Activated CD4-positive, alpha-beta T cell treated with anti-CD3 and anti-CD28 coated beads, Interleukin-2, amount 10 ng/mL, durations not matched to agents 24 days and 14 days (primary cell): Measurements from ENCODE around the gene AGPAT3. TPM values are rescaled to one million over a fixed set of nuclear protein-coding genes. Genes with fewer than 3 reads are reported as not detected.

Source experiments
- DNase-seq: peaks from one replicate; pipeline ENCODE4 v3.0.0; 2022
- H3K27ac Mint-ChIP-seq: one replicate; pipeline ENCODE4 v1.8.0; 2022; ENCODE audit warnings: mild to moderate bottlenecking, mixed read lengths
- H3K27me3 Mint-ChIP-seq: one replicate; pipeline ENCODE4 v1.8.0; 2022; ENCODE audit warnings: mixed read lengths
- H3K36me3 Mint-ChIP-seq: one replicate; pipeline ENCODE4 v1.8.0; 2022; ENCODE audit warnings: low read depth, mild to moderate bottlenecking, mixed read lengths
- H3K4me1 Mint-ChIP-seq: one replicate; pipeline ENCODE4 v1.8.0; 2021; ENCODE audit warnings: mixed read lengths
- H3K4me3 Mint-ChIP-seq: one replicate; pipeline ENCODE4 v1.8.0; 2022; ENCODE audit warnings: mild to moderate bottlenecking, moderate library complexity, mixed read lengths
- H3K9me3 Mint-ChIP-seq: one replicate; pipeline ENCODE4 v1.8.0; 2021; ENCODE audit warnings: mixed read lengths
- intact Hi-C: fragments of 100-400 bp; cut with micrococcal nuclease; formaldehyde crosslinking; loops from one replicate; pipeline ENCODE4 v1.15.1; 2023
- total RNA-seq: library from RNA; stranded (reverse); gene quantifications from 2 replicates; pipeline ENCODE4 v1.2.3, GENCODE V29; 2022

The AGPAT3 gene
- total RNA-seq, 1 donor from 2014 or later = 127 TPM

DNA sequence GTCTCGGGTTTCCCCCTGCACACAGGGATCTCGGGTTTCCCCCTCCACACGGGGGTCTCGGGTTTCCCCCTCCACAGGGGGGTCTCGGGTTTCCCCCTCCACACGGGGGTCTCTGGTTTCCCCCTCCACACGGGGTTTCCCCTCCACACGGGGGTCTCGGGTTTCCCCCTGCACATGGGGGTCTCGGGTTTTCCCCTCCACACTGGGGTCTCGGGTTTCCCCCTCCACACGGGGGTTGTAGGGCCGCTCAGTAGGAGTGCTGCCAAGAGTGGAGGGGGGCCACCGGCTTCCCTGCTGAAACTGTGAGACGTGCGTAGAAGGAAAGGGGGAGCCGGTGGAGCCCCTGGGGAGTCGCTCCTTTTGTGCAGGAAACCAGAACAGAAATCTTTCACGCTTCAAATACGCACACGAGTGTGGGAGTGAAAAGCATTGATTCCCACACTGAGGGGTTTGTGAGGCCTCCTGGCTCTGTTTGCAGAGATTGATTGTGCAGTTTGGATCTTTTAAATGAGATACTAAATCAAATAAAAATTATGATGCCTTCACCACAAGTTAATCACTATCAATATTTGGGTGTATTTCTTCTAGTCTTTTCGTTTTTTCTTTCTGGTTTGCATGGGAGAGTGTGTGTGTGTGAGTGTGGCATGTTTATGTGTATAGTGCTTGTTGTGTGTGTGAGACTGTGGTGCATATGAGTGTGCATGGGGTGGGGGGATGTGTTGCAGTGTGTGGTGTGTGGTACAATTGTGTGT, 92.8 kb downstream of the AGPAT3 start:
- Mint-ChIP-seq H3K4me1 (peaks cover 7% of the 10 kb centered on the region), H3K27ac (no peak overlapping the region), H3K27me3 (no peaks in the 10 kb centered on the region), H3K4me3 (no peak overlapping the region), H3K36me3 (peaks cover 32% of the 10 kb centered on the region), H3K9me3 (no peaks in the 10 kb centered on the region)
- intact Hi-C loops = no loop called here
- DNase-seq = no peak

DNA sequence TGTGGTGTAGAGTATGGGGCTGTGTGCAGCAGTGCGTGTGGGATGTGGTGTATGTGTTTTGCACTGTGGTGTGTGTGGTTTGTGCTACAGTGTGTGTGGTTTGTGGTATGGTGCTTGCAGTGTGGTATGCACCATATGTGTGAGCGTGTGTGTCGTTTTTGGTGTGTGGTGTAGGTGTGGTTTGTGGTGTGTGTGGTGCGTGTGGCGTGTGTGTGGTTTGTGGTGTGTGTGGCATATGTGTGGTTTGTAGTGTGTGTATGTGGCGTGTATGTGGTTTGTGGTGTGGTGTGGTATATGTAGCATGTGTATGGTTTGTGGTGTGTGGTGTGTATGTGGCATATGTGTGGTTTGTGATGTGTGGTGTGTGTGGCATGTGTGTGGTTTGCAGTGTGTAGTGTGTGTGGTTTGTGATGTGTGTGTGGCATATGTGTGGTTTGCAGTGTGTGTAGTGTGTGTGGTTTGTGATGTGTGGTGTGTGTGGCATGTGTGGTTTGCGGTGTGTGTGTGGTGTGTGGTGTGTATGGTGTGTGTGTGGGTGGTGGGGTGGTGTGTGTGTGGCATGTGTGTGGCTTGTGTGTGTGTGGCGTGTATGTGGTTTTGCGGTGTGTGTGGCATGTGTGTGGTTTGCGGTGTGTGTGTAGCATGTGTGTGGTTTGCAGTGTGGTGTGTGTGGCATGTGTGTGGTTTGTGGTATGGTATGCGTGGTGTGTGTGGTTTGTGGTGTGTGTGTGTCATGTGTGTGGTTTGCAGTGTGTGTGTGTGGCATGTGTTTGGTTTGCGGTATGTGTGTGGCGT, 93.5 kb downstream of the AGPAT3 start:
- Mint-ChIP-seq H3K27ac (no peak overlapping the region), H3K9me3 (no peaks in the 10 kb centered on the region), H3K4me1 (peaks cover 7% of the 10 kb centered on the region), H3K4me3 (no peak overlapping the region), H3K27me3 (no peaks in the 10 kb centered on the region), H3K36me3 (peaks cover 37% of the 10 kb centered on the region)
- peak; percentile 71 for DNase-seq
- intact Hi-C loops = no loop called here

DNA sequence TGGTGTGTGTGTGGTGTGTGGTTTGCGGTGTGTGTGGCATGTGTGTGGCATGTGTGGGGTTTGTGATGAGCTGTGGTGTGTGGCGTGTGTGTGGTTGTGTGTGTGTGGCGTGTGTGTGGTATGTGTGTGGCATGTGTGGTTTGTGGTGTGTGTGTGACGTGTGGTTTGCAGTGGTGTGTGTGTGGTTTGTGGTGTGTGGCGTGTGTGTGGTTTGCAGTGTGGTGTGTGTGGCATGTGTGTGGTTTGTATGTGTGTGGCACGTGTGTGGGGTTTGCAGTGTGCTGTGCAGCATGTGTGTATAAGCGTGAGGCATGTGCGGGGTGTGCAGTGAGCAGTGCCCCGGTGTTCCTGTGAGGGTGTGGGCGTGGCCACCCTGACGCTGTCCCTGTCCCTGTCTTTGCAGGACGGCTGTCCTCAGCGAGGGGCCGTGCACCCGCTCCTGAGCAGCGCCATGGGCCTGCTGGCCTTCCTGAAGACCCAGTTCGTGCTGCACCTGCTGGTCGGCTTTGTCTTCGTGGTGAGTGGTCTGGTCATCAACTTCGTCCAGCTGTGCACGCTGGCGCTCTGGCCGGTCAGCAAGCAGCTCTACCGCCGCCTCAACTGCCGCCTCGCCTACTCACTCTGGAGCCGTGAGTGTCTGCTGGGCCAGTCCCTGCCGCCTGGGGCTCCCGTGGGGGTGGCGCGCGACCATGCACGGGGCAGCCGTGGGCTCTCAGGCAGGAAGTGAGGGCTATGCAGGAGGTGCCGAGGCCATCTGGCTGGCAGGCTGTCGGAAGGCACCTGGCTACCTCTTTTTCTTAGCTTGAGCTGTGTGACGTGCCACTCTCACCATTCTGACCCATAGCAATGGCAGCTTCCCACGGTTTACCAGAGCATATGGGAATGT, 94.5 kb downstream of the AGPAT3 start:
- H3K4me3 Mint-ChIP-seq = no peak overlapping the region
- H3K9me3 Mint-ChIP-seq = no peaks in the 10 kb centered on the region
- H3K27me3 Mint-ChIP-seq = no peaks in the 10 kb centered on the region
- DNase-seq = peak; percentile 66
- intact Hi-C loops = no loop called here
- H3K27ac Mint-ChIP-seq = no peak overlapping the region
- peaks cover 8% of the 10 kb centered on the region for H3K4me1 Mint-ChIP-seq
- H3K36me3 Mint-ChIP-seq = peaks cover 37% of the 10 kb centered on the region

DNA sequence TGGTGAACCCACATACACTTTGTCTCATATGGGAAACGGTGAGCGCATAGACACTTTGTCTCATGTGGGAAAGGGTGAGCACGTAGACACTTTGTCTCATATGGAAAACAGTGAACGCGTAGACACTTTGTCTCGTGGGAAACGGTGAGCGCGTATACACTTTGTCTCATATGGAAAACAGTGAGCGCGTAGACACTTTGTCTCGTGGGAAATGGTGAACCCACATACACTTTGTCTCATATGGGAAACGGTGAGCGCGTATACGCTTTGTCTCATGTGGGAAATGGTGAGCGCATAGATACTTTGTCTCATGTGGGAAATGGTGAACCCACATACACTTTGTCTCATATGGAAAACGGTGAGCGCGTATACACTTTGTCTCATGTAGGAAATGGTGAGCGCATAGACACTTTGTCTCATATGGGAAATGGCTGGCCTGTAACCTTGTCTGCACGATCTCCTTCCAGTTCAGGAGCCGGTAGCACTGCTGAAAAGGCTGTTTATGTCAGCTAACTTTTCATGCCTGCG, 96.4 kb downstream of the AGPAT3 start:
- H3K27me3 Mint-ChIP-seq = no peaks in the 10 kb centered on the region
- no peak for DNase-seq
- no peaks in the 10 kb centered on the region for H3K9me3 Mint-ChIP-seq
- H3K4me3 Mint-ChIP-seq = no peak overlapping the region
- intact Hi-C loops = no loop called here
- H3K27ac Mint-ChIP-seq = peak overlapping the region; percentile 26
- H3K4me1 Mint-ChIP-seq = peaks cover 8% of the 10 kb centered on the region
- H3K36me3 Mint-ChIP-seq = peaks cover 39% of the 10 kb centered on the region

- H3K4me3 Mint-ChIP-seq = no peak overlapping the region
- intact Hi-C loops = no loop called here
- DNase-seq = no peak
- H3K4me1 Mint-ChIP-seq = peaks cover 3% of the 10 kb centered on the region
- H3K36me3 Mint-ChIP-seq = peaks cover 37% of the 10 kb centered on the region
- H3K27ac Mint-ChIP-seq = no peak overlapping the region
- H3K27me3 Mint-ChIP-seq = no peaks in the 10 kb centered on the region
- H3K9me3 Mint-ChIP-seq = no peaks in the 10 kb centered on the region
Observed at GRCh38 chr21:43965911-43966585, 101.0 kb downstream of the AGPAT3 start.

DNA sequence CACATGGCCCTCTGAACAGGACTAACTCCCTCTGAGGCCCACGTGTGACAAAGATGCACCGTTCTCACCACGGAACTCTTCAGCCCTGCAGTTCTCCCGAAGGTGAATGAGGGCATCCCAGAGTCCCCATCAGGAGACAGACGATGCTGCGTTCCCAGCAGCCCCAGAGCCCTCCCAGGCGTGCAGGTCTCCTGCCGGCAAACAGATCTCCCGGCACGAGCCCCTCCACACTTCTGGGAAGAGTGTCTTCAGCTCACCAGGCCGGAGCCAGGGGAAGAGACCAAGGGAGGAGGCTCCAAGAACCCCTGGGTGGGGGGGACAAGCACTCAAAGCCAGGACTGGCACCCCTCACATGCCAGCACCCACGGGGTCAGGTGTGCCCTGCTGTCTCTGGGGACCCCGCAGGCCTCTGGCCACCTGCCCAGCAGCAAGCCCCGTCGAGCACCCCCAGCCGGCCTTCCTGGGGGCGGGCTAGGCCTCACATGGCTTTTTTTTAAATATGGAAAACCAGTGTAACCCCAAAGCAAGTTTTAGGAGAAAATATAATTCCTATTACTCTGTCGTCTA, 102.0 kb downstream of the AGPAT3 start:
- H3K4me3 Mint-ChIP-seq = no peak overlapping the region
- H3K27me3 Mint-ChIP-seq = no peaks in the 10 kb centered on the region
- H3K9me3 Mint-ChIP-seq = no peaks in the 10 kb centered on the region
- H3K4me1 Mint-ChIP-seq = peaks cover 1% of the 10 kb centered on the region
- intact Hi-C loops = no loop called here
- no peak for DNase-seq
- H3K27ac Mint-ChIP-seq = no peak overlapping the region
- peaks cover 36% of the 10 kb centered on the region for H3K36me3 Mint-ChIP-seq

DNA sequence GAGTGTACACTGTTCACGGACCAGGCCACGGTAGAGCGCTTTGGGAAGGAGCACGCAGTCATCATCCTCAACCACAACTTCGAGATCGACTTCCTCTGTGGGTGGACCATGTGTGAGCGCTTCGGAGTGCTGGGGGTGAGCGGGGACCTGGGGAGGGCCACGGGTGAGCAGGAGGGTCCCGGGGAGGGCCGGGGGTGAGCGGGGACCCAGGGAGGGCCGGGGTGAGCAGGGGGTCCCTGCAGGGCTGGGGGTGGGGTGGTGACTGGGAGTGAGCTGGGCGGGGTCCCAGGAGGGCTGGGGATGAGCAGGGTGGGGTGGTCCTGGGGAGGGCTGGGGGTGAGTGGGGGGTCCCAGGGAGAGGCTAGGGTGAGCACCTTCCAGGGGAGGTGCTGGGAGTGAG, 103.0 kb downstream of the AGPAT3 start:
- Mint-ChIP-seq H3K27me3 (no peaks in the 10 kb centered on the region), H3K4me1 (peaks cover 1% of the 10 kb centered on the region), H3K9me3 (no peaks in the 10 kb centered on the region), H3K4me3 (no peak overlapping the region), H3K27ac (no peak overlapping the region), H3K36me3 (peaks cover 39% of the 10 kb centered on the region)
- intact Hi-C loops = no loop called here
- DNase-seq = no peak

DNA sequence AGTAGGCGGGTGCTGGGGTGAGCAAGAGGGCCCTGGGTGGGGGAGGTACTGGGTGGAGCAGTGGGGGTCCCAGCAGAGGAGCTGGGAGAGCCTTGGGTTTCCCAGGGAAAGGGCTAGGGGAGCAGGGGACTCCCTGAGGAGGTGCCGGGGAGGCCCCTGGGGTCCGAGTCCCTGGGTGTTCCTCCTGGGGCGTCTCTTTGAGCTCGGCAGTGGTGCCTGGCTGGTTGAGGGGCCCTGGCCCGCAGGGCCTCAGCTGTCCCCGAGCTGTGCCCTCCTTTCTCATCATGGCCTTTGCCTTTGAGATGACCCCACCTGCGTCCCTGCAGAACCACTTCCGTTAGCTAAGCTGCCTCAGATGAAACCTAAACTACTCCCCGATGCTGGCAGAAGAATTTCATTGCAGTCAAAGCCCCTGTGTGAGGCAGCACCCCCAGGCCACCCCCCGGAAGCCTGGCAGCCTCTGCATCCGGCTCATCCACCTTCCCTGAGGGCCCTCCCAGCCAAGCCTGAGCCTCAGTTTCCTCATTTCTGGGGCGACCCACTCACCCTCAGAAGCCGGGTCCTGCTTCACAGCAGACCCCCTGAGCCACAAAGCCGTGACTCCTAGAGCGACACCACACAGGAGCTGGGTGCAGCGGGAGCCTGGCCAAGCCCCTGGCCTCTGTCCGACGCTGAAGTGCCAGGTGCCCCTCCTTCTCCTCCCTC, 103.5 kb downstream of the AGPAT3 start:
- Mint-ChIP-seq H3K36me3 (peaks cover 36% of the 10 kb centered on the region), H3K4me3 (no peak overlapping the region), H3K27me3 (no peaks in the 10 kb centered on the region), H3K4me1 (peaks cover 1% of the 10 kb centered on the region), H3K27ac (no peak overlapping the region), H3K9me3 (no peaks in the 10 kb centered on the region)
- intact Hi-C loops = no loop called here
- no peak for DNase-seq

- Mint-ChIP-seq H3K27me3 (no peaks in the 10 kb centered on the region), H3K36me3 (peaks cover 33% of the 10 kb centered on the region), H3K9me3 (no peaks in the 10 kb centered on the region), H3K4me3 (no peak overlapping the region), H3K27ac (no peak overlapping the region), H3K4me1 (no peaks in the 10 kb centered on the region)
- DNase-seq = no peak
- intact Hi-C loops = no loop called here
Observed at GRCh38 chr21:43969115-43969444, 104.1 kb downstream of the AGPAT3 start.

DNA sequence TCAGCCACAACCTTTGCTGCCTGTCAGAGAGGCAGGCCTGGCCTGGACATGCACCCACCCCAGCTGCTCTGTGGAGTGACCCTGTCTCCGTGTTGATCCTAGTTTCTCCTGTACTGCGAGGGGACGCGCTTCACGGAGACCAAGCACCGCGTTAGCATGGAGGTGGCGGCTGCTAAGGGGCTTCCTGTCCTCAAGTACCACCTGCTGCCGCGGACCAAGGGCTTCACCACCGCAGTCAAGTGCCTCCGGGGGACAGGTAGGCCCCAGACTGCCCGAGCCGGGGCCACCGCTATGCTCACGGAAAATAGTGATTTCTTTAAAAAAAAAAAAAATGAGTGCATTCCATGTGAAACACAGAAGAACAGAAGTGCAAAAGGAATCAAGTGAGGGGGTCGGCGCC, 105.5 kb downstream of the AGPAT3 start:
- DNase-seq = no peak
- Mint-ChIP-seq H3K36me3 (peaks cover 34% of the 10 kb centered on the region), H3K27me3 (no peaks in the 10 kb centered on the region), H3K27ac (no peak overlapping the region), H3K9me3 (no peaks in the 10 kb centered on the region), H3K4me1 (peaks cover 5% of the 10 kb centered on the region), H3K4me3 (no peak overlapping the region)
- intact Hi-C loops = no loop called here

DNA sequence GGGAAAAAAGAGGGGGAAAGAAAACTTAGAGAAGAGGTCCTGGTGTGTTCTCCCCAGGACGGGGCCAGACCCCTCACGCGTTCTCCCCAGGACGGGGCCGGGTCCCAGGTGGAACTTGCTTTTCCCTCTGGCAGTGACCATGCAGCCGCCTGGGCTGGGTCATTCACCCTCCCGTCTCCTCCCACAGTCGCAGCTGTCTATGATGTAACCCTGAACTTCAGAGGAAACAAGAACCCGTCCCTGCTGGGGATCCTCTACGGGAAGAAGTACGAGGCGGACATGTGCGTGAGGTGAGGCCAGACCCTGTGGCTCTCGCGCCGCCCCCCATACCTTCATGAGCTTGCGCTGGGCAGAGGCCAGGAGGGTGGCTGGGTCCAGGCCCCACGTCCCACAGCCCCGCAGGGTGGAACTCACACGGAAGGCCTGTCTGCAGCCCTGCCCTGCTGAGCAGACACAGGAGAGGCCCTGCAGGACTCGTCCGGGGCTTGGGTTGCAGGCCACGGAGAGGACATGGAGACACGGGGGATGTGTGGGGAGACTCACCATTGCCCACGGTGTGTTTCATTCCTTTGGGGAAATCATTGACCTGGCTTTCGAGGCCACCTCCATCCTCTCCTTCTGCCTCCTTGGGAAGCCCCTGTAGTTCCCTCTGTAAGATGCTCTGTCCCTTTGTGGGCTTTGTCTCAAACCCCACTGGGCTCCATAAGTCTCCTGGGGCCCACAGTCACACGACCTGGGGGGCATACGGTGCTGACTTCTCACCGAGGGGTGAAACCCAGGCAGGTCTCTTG, 106.4 kb downstream of the AGPAT3 start:
- Mint-ChIP-seq H3K36me3 (peaks cover 35% of the 10 kb centered on the region), H3K4me1 (peaks cover 5% of the 10 kb centered on the region), H3K4me3 (no peak overlapping the region), H3K27ac (no peak overlapping the region), H3K27me3 (no peaks in the 10 kb centered on the region), H3K9me3 (no peaks in the 10 kb centered on the region)
- DNase-seq = no peak
- intact Hi-C loops = no loop called here

DNA sequence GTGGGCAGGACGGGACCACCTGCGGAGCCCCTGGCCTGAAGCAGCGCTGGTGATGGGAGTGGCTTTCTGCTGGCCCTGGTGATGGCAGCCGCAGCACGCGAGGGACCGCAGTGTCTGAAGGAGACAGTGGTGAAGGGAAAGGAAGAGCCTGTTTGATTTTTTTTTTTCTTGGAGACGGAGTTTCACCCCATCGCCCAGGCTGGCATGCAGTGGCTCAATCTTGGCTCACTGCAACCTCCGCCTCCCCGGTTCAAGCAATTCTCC, 106.9 kb downstream of the AGPAT3 start:
- Mint-ChIP-seq H3K4me1 (peaks cover 5% of the 10 kb centered on the region), H3K27me3 (no peaks in the 10 kb centered on the region), H3K36me3 (peaks cover 34% of the 10 kb centered on the region), H3K9me3 (no peaks in the 10 kb centered on the region), H3K4me3 (no peak overlapping the region), H3K27ac (no peak overlapping the region)
- DNase-seq = no peak
- intact Hi-C loops = no loop called here
